Mesodermal cell (in vitro differentiated cells): ENCODE results near the gene LAMA4.

Experiments used
- H3K27ac ChIP-seq: 2 replicates; pipeline ENCODE4 v1.7.0; 2013; ENCODE audit warnings: mild to moderate bottlenecking, low read depth, low read length, moderate library complexity; ENCODE audit not compliant: severe bottlenecking
- H3K36me3 ChIP-seq: 2 replicates; pipeline ENCODE4 v1.7.1; 2013; ENCODE audit warnings: mild to moderate bottlenecking, low read length, moderate library complexity; ENCODE audit not compliant: control insufficient read depth, insufficient read depth
- H3K4me1 ChIP-seq: one replicate; pipeline ENCODE4 v1.7.1; 2013; ENCODE audit warnings: mild to moderate bottlenecking, low read length; ENCODE audit not compliant: insufficient read depth, control insufficient read depth, poor library complexity, severe bottlenecking
- H3K4me3 ChIP-seq: 2 replicates; pipeline ENCODE4 v1.7.0; 2013; ENCODE audit warnings: low read length, control low read depth, mild to moderate bottlenecking; ENCODE audit not compliant: insufficient read depth, poor library complexity, severe bottlenecking; ENCODE audit errors: extremely low read depth
- H3K9me3 ChIP-seq: 2 replicates; pipeline ENCODE4 v1.7.1; 2013; ENCODE audit warnings: mild to moderate bottlenecking, low read length, moderate library complexity; ENCODE audit not compliant: control insufficient read depth
- WGBS, 2 experiments: methylation state at CpG; one replicate each; pipeline ENCODE4 v1.1.5; 2013; ENCODE audit warnings: missing lambda C conversion rate in 2 of 2; ENCODE audit not compliant: insufficient coverage in 2 of 2; 5-methylcytosine and 5-hydroxymethylcytosine counted together

LAMA4 gene

GRCh38 chr6:112237595-112237994, 16.8 kb downstream of the LAMA4 start:
- H3K4me3 ChIP-seq: no peak overlapping the region
- H3K9me3 ChIP-seq: no peaks in the 10 kb centered on the region
- H3K27ac ChIP-seq: no peak overlapping the region
- peaks cover 9% of the 10 kb centered on the region for H3K4me1 ChIP-seq
- WGBS, 2 experiments: 96 to 100% methylated on average over 3 of the region's 3 CpGs
- H3K36me3 ChIP-seq: no peaks in the 10 kb centered on the region

- H3K4me3 ChIP-seq: no peak overlapping the region
- WGBS, 2 experiments: 87 to 91% methylated on average over 3 to 4 of the region's 4 CpGs
- H3K4me1 ChIP-seq: peaks cover 7% of the 10 kb centered on the region
- no peak overlapping the region for H3K27ac ChIP-seq
- no peaks in the 10 kb centered on the region for H3K36me3 ChIP-seq
- no peaks in the 10 kb centered on the region for H3K9me3 ChIP-seq
Observed at GRCh38 chr6:112237066-112237465, 17.3 kb downstream of the LAMA4 start.

GRCh38 chr6:112235956-112236355, 18.4 kb downstream of the LAMA4 start:
- no peaks in the 10 kb centered on the region for H3K36me3 ChIP-seq
- H3K9me3 ChIP-seq: no peaks in the 10 kb centered on the region
- 100% methylated on average over 4 of the region's 5 CpGs; no CpG with 5 or more reads in 1 of the 2 experiments for WGBS, 2 experiments
- no peak overlapping the region for H3K4me3 ChIP-seq
- no peak overlapping the region for H3K27ac ChIP-seq
- H3K4me1 ChIP-seq: no peaks in the 10 kb centered on the region

- WGBS, 2 experiments: 91 to 100% methylated on average over 1 to 2 of the region's 5 CpGs
Observed at GRCh38 chr6:112234601-112235000, 19.8 kb downstream of the LAMA4 start.

GRCh38 chr6:112233847-112234246, 20.5 kb downstream of the LAMA4 start:
- Histone ChIP-seq H3K4me1 (no peaks in the 10 kb centered on the region), H3K27ac (no peak overlapping the region), H3K9me3 (no peaks in the 10 kb centered on the region), H3K36me3 (no peaks in the 10 kb centered on the region), H3K4me3 (no peak overlapping the region)
- WGBS, 2 experiments: no CpG with 5 or more reads among the region's 3 CpGs

More at GRCh38 chr6:112234601-112235000, 19.8 kb downstream of the LAMA4 start:
- Histone ChIP-seq H3K4me1 (no peaks in the 10 kb centered on the region), H3K36me3 (no peaks in the 10 kb centered on the region), H3K9me3 (no peaks in the 10 kb centered on the region), H3K27ac (no peak overlapping the region), H3K4me3 (no peak overlapping the region)

GRCh38 chr6:112232845-112233256, 21.5 kb downstream of the LAMA4 start:
- Histone ChIP-seq H3K36me3 (no peaks in the 10 kb centered on the region), H3K4me1 (no peaks in the 10 kb centered on the region), H3K9me3 (no peaks in the 10 kb centered on the region), H3K27ac (no peak overlapping the region), H3K4me3 (no peak overlapping the region)
- WGBS, 2 experiments: 96 to 100% methylated on average over 4 of the region's 5 CpGs

- no peak overlapping the region for H3K27ac ChIP-seq
- no CpG with 5 or more reads among the region's 2 CpGs for WGBS, 2 experiments
Observed at GRCh38 chr6:112231594-112232060, 22.7 kb downstream of the LAMA4 start.

GRCh38 chr6:112231164-112231563, 23.2 kb downstream of the LAMA4 start:
- WGBS, 2 experiments: no CpG with 5 or more reads among the region's 1 CpG
- Histone ChIP-seq H3K27ac (no peak overlapping the region), H3K9me3 (no peaks in the 10 kb centered on the region), H3K36me3 (no peaks in the 10 kb centered on the region), H3K4me3 (no peak overlapping the region), H3K4me1 (no peaks in the 10 kb centered on the region)

More at GRCh38 chr6:112231594-112232060, 22.7 kb downstream of the LAMA4 start:
- Histone ChIP-seq H3K9me3 (no peaks in the 10 kb centered on the region), H3K4me1 (no peaks in the 10 kb centered on the region), H3K4me3 (no peak overlapping the region), H3K36me3 (no peaks in the 10 kb centered on the region)

- no peaks in the 10 kb centered on the region for H3K36me3 ChIP-seq
- H3K4me3 ChIP-seq: no peak overlapping the region
- no peak overlapping the region for H3K27ac ChIP-seq
- H3K9me3 ChIP-seq: no peaks in the 10 kb centered on the region
- H3K4me1 ChIP-seq: no peaks in the 10 kb centered on the region
- 90 to 95% methylated on average over 3 of the region's 7 CpGs for WGBS, 2 experiments
Observed at GRCh38 chr6:112228480-112229332, 25.7 kb downstream of the LAMA4 start.

- no CpG with 5 or more reads among the region's 1 CpG for WGBS, 2 experiments
- Histone ChIP-seq H3K27ac (no peak overlapping the region), H3K4me1 (peaks cover 4% of the 10 kb centered on the region), H3K36me3 (no peaks in the 10 kb centered on the region), H3K4me3 (no peak overlapping the region), H3K9me3 (no peaks in the 10 kb centered on the region)
Observed at GRCh38 chr6:112227992-112228391, 26.4 kb downstream of the LAMA4 start.

- Histone ChIP-seq H3K4me1 (peaks cover 9% of the 10 kb centered on the region), H3K27ac (no peak overlapping the region), H3K9me3 (no peaks in the 10 kb centered on the region), H3K36me3 (no peaks in the 10 kb centered on the region), H3K4me3 (no peak overlapping the region)
- no CpG with 5 or more reads among the region's 2 CpGs for WGBS, 2 experiments
Observed at GRCh38 chr6:112227411-112227810, 27.0 kb downstream of the LAMA4 start.
